GM12878 (cell line): Measurements from ENCODE around the gene UGGT1. TPM values are rescaled to one million over a fixed set of nuclear protein-coding genes. Genes with fewer than 3 reads are reported as not detected.

ENCODE experiments used
- ATAC-seq: fragments of 200-7000 bp; cut with Tn5 transposase; 3 replicates; pipeline ENCODE4 v1.9.1; 2020; ENCODE audit warnings: mild to moderate bottlenecking, moderate library complexity
- BruUV-seq: library from RNA; stranded (reverse); fragments of 400-500 nt; replicated peaks from 2 replicates; lab custom pipeline; 2021; lab: Mats Ljungman, UMichigan
- CTCF ChIA-PET: fragments of 300-600 bp; sonication (Branson Sonifier 250); formaldehyde crosslinking; extraction: SDS; loops from one replicate; lab custom pipeline; 2021; ENCODE audit warnings: inconsistent platforms; lab: Yijun Ruan, JAX
- POLR2A ChIA-PET: fragments of 350-600 bp; formaldehyde crosslinking; extraction: SDS; loops from one replicate; lab custom pipeline; 2021; ENCODE audit warnings: inconsistent platforms; lab: Charles Lee
- RAD21 ChIA-PET: fragments of 300-600 bp; sonication (Branson Sonifier 250); formaldehyde crosslinking; loops from one replicate; lab custom pipeline; 2023; ENCODE audit warnings: antibody characterized with exemption; ENCODE audit not compliant: unreplicated experiment; lab: Charles Lee
- SMC1A ChIA-PET: fragments of 300-600 bp; sonication (Branson Sonifier 250); formaldehyde crosslinking; loops from one replicate; lab custom pipeline; 2023; ENCODE audit not compliant: unreplicated experiment, uncharacterized antibody; lab: Charles Lee
- DNase-seq: peaks from one replicate; pipeline ENCODE4 v3.0.0-alpha.2; 2011; ENCODE audit warnings: low read depth, low spot score
- FAIRE-seq: peaks from 3 replicates; lab custom pipeline; 2011; peaks lifted over from hg19 to GRCh38; lab: Jason Lieb, UNC
- H2AFZ ChIP-seq: 2 replicates; pipeline ENCODE4 v1.6.0; 2011; ENCODE audit warnings: low read depth, low read length, control low read depth; ENCODE audit not compliant: control insufficient read depth
- H3K27ac ChIP-seq: 2 replicates; pipeline ENCODE4 v1.5.1; 2011; ENCODE audit warnings: control low read depth; ENCODE audit not compliant: control insufficient read depth, insufficient read depth
- H3K27me3 ChIP-seq, 2 experiments: replicated peaks in 1 of 2; 2 replicates each; pipeline versions ENCODE4 v1.6.0 to v1.6.1; 2011; ENCODE audit warnings: low read length in 1 of 2; ENCODE audit not compliant: control insufficient read depth in 2 of 2, insufficient read depth in 2 of 2
- H3K36me3 ChIP-seq, 2 experiments: 2 replicates each; pipeline ENCODE4 v1.5.1; 2011; ENCODE audit warnings: low read length in 1 of 2; ENCODE audit not compliant: control insufficient read depth in 2 of 2, insufficient read depth in 2 of 2
- H3K4me1 ChIP-seq: 2 replicates; pipeline ENCODE4 v1.6.1; 2011; ENCODE audit warnings: mild to moderate bottlenecking, low read length, moderate library complexity, mixed read lengths; ENCODE audit not compliant: control insufficient read depth, insufficient read depth
- H3K4me2 ChIP-seq: 2 replicates; pipeline ENCODE4 v1.6.0; 2011; ENCODE audit warnings: control low read depth; ENCODE audit not compliant: control insufficient read depth, insufficient read depth
- H3K4me3 ChIP-seq: fragments of 200-600 bp; sonication (generic); 2 replicates; pipeline ENCODE4 v1.5.1; 2016
- H3K79me2 ChIP-seq: 2 replicates; pipeline ENCODE4 v1.6.0; 2011; ENCODE audit warnings: low read length; ENCODE audit not compliant: control insufficient read depth, insufficient read depth
- H3K9ac ChIP-seq: 2 replicates; pipeline ENCODE4 v1.8.0; 2011; ENCODE audit warnings: low read length, control low read depth, mixed read lengths; ENCODE audit not compliant: control insufficient read depth, insufficient read depth
- H3K9me3 ChIP-seq: replicated peaks from 3 replicates; pipeline ENCODE4 v1.5.1; 2011; ENCODE audit warnings: mild to moderate bottlenecking, low read length; ENCODE audit not compliant: control insufficient read depth, insufficient read depth
- H4K20me1 ChIP-seq: 2 replicates; pipeline ENCODE4 v1.6.0; 2011; ENCODE audit not compliant: control insufficient read depth, insufficient read depth
- HDGF ChIP-seq: fragments of 450-650 bp; IDR thresholded peaks from 2 replicates; pipeline ENCODE4 v1.6.1; 2016; ENCODE audit warnings: antibody characterized with exemption
- IRF4 ChIP-seq: IDR thresholded peaks from 2 replicates; pipeline ENCODE4 v1.6.1; 2011; ENCODE audit warnings: low read depth, low read length
- NFIC ChIP-seq: IDR thresholded peaks from 2 replicates; pipeline ENCODE4 v1.6.1; 2012; ENCODE audit warnings: low read depth, mild to moderate bottlenecking, inconsistent platforms, low read length, moderate library complexity
- NFXL1 ChIP-seq: fragments of 450-650 bp; IDR thresholded peaks from 2 replicates; pipeline ENCODE4 v1.6.1; 2017; ENCODE audit warnings: antibody characterized with exemption, mild to moderate bottlenecking, borderline replicate concordance
- NRF1 ChIP-seq: conservative IDR thresholded peaks from 2 replicates; pipeline ENCODE4 v1.6.1; 2011; ENCODE audit warnings: mild to moderate bottlenecking, low read depth, low read length, improper control_type of control experiment
- POU2F2 ChIP-seq: IDR thresholded peaks from 3 replicates; pipeline ENCODE4 v1.6.1; 2011; ENCODE audit warnings: low read depth, mild to moderate bottlenecking, low read length, borderline replicate concordance
- SIN3A ChIP-seq: IDR thresholded peaks from 2 replicates; pipeline ENCODE4 v1.6.1; 2012; ENCODE audit warnings: low read depth, low read length, improper control_type of control experiment
- ZBTB4 ChIP-seq: fragments of 450-650 bp; formaldehyde crosslinking; IDR thresholded peaks from 2 replicates; pipeline ENCODE4 v1.4.0; 2022; ENCODE audit warnings: mild to moderate bottlenecking, moderate library complexity
- ZNF207 ChIP-seq: fragments of 450-650 bp; IDR thresholded peaks from 2 replicates; pipeline ENCODE4 v1.6.1; 2014; ENCODE audit warnings: antibody characterized with exemption, mild to moderate bottlenecking, borderline replicate concordance
- ZNF274 ChIP-seq: IDR thresholded peaks from one replicate; pipeline ENCODE4 v1.8.0; 2011; ENCODE audit not compliant: insufficient read length, insufficient read depth
- ZNF622 ChIP-seq: fragments of 450-650 bp; IDR thresholded peaks from 2 replicates; pipeline ENCODE4 v1.6.1; 2017; ENCODE audit warnings: mild to moderate bottlenecking, inconsistent platforms
- ZZZ3 ChIP-seq: IDR thresholded peaks from 2 replicates; pipeline ENCODE4 v1.6.1; 2011; ENCODE audit warnings: low read depth; ENCODE audit not compliant: control insufficient read depth, insufficient read length
- WGBS: methylation state at CpG from one replicate; pipeline ENCODE4 v1.1.6; 2016; ENCODE audit warnings: low lambda C conversion rate; ENCODE audit not compliant: insufficient replicate concordance, insufficient coverage; ENCODE audit errors: missing lambda C conversion rate; 5-methylcytosine and 5-hydroxymethylcytosine counted together
- in situ Hi-C: fragments of 300-500 bp; cut with MboI; formaldehyde crosslinking; loops from 9 replicates; pipeline ENCODE4 v1.14.3; 2018; ENCODE audit warnings: mixed read lengths
- intact Hi-C: fragments of 100-400 bp; cut with micrococcal nuclease; formaldehyde crosslinking; loops from one replicate; pipeline ENCODE4 v1.14.2; 2022; ENCODE audit not compliant: unreplicated experiment
- polyA plus RNA-seq, 11 experiments: library from polyadenylated mRNA; depleted of rRNA in 4 of 11; unstranded in 6 of 11; stranded (reverse) in 5 of 11; fragments of >200 nt; fragmentation: Nextera tagmentation in 4 of 11; fragmentation: Illumina TruSeq in 1 of 11; extraction: Ambion mirVana in 4 of 11; extraction: Trizol in 1 of 11; gene quantifications; 1 replicate in 1 of 11; 2 replicates in 10 of 11; pipeline versions ENCODE4 v1.2.1 to v1.2.3, GENCODE V29; 2011 to 2016; ENCODE audit warnings: inconsistent platforms in 2 of 11, missing spikeins in 2 of 11, low read depth in 1 of 11
- total RNA-seq, 4 experiments: library from RNA; depleted of rRNA in 3 of 4; stranded (reverse); fragments of >200 nt in 3 of 4; fragmentation: Illumina TruSeq in 1 of 4; extraction: Trizol in 1 of 4; gene quantifications; 2 replicates each; pipeline versions ENCODE4 v1.2.1 to v1.2.3, GENCODE V29; 2013 to 2021
- TF ChIP-seq, protein P1 (sequence below): IDR thresholded peaks from 2 replicates; pipeline ENCODE4 v1.6.1; 2012; ENCODE audit warnings: improper control_type of control experiment, low read depth, low read length; ENCODE audit not compliant: insufficient replicate concordance
- TF ChIP-seq, protein P2 (sequence below): IDR thresholded peaks from 2 replicates; pipeline ENCODE4 v1.6.1; 2011; ENCODE audit warnings: mild to moderate bottlenecking, low read depth, low read length, moderate library complexity; ENCODE audit not compliant: insufficient replicate concordance

UGGT1 gene
- total and polyA plus RNA-seq, 10 of the 15 experiments (the other 5 are each of a cell fraction or from before 2014, with no cell fraction given), result 4.1 to 49.8 (median 28.5) TPM

DNA sequence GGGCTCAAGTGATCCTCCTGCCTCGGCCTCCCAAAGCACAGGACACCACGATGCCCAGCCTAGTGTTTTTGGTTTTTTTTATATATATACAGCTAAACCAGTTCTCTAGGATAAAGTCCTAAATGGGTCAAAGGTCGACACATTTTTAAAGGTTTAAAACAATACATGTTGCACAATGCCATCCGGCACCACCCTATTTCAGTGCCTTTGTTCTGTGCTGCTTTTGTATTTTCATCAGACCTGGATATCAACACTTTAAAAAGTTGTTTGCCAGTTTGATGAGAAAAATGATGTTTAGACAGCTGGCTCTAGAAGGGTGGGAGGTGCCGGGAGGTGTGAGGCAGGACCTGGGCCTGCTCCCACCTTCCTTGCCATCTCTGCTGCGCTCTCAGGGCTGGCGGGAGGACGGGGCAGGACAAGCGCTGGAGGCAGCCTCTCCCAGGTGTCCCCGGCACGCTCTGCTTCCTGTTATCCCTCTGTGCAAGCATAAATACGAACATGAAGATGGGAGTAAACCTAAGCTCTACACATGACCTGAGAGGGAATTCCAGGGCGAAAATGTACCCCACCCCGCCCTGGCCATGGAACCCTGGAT lies 124.0 kb downstream of the UGGT1 start:
- Histone ChIP-seq H3K79me2 (no peaks in the 10 kb centered on the region), H3K9me3 (no peaks in the 10 kb centered on the region), H3K4me3 (no peak overlapping the region), H3K36me3 (no peaks in the 10 kb centered on the region), H4K20me1 (no peaks in the 10 kb centered on the region), H2AFZ (no peak overlapping the region), H3K27me3 (no peaks in the 10 kb centered on the region; a peak in 1 of 4 replicates), H3K9ac (no peak overlapping the region), H3K4me2 (no peak overlapping the region), H3K4me1 (no peaks in the 10 kb centered on the region), H3K27ac (no peak overlapping the region)
- TF ChIP-seq ZNF622 (no peak), NFIC (no peak), NRF1 (no peak), HDGF (no peak), ZNF274 (no peak), ZNF207 (no peak), POU2F2 (no peak), ZZZ3 (no peak), NFXL1 (no peak), ZBTB4 (CRISPR knock-in tag) (no peak), SIN3A (no peak), IRF4 (no peak)
- TF ChIP-seq, protein P1, sequence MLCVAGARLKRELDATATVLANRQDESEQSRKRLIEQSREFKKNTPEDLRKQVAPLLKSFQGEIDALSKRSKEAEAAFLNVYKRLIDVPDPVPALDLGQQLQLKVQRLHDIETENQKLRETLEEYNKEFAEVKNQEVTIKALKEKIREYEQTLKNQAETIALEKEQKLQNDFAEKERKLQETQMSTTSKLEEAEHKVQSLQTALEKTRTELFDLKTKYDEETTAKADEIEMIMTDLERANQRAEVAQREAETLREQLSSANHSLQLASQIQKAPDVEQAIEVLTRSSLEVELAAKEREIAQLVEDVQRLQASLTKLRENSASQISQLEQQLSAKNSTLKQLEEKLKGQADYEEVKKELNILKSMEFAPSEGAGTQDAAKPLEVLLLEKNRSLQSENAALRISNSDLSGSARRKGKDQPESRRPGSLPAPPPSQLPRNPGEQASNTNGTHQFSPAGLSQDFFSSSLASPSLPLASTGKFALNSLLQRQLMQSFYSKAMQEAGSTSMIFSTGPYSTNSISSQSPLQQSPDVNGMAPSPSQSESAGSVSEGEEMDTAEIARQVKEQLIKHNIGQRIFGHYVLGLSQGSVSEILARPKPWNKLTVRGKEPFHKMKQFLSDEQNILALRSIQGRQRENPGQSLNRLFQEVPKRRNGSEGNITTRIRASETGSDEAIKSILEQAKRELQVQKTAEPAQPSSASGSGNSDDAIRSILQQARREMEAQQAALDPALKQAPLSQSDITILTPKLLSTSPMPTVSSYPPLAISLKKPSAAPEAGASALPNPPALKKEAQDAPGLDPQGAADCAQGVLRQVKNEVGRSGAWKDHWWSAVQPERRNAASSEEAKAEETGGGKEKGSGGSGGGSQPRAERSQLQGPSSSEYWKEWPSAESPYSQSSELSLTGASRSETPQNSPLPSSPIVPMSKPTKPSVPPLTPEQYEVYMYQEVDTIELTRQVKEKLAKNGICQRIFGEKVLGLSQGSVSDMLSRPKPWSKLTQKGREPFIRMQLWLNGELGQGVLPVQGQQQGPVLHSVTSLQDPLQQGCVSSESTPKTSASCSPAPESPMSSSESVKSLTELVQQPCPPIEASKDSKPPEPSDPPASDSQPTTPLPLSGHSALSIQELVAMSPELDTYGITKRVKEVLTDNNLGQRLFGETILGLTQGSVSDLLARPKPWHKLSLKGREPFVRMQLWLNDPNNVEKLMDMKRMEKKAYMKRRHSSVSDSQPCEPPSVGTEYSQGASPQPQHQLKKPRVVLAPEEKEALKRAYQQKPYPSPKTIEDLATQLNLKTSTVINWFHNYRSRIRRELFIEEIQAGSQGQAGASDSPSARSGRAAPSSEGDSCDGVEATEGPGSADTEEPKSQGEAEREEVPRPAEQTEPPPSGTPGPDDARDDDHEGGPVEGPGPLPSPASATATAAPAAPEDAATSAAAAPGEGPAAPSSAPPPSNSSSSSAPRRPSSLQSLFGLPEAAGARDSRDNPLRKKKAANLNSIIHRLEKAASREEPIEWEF, result no peak
- TF ChIP-seq, protein P2, sequence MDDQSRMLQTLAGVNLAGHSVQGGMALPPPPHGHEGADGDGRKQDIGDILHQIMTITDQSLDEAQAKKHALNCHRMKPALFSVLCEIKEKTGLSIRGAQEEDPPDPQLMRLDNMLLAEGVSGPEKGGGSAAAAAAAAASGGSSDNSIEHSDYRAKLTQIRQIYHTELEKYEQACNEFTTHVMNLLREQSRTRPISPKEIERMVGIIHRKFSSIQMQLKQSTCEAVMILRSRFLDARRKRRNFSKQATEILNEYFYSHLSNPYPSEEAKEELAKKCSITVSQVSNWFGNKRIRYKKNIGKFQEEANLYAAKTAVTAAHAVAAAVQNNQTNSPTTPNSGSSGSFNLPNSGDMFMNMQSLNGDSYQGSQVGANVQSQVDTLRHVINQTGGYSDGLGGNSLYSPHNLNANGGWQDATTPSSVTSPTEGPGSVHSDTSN, result no peak
- BruUV-seq, result no TSS peak
- CTCF ChIA-PET, result no interaction called here
- 52% methylated on average over 14 of the region's 14 CpGs for WGBS
- DNase-seq (no peak), ATAC-seq (no peak), FAIRE-seq (no peak)
- intact Hi-C loops (no loop called here), in situ Hi-C loops (no loop called here)
- POLR2A ChIA-PET, result no interaction called here
- SMC1A ChIA-PET, result no interaction called here
- RAD21 ChIA-PET, result no interaction called here
